ENCODE measurements around the gene KAT6B.
"Not testable (repeated sequence)": the region's sequence is repeated elsewhere in the genome, so short reads cannot be mapped to it uniquely, and the experiment has no call there.

KAT6B gene

GRCh38 chr10:74921070-74921469 is 94.7 kb downstream of the KAT6B start:
- not testable (repeated sequence) for DNase-seq (ENCODE audit: low read depth in 2 of 2)

- no peak for DNase-seq (ENCODE audit: low read depth in 2 of 2)
Observed at GRCh38 chr10:74921744-74922143, 95.3 kb downstream of the KAT6B start.

GRCh38 chr10:74922921-74923320 is 96.5 kb downstream of the KAT6B start:
- DNase-seq (ENCODE audit: low read depth in 2 of 2) = no peak

- DNase-seq (ENCODE audit: low read depth in 2 of 2) = no peak
Observed at GRCh38 chr10:74923556-74923955, 97.2 kb downstream of the KAT6B start.

GRCh38 chr10:74924251-74924963 is 98.0 kb downstream of the KAT6B start:
- no peak for DNase-seq (ENCODE audit: low read depth in 2 of 2)

GRCh38 chr10:74925291-74925690 is 98.9 kb downstream of the KAT6B start:
- DNase-seq (ENCODE audit: low read depth in 2 of 2) = no peak

- DNase-seq (ENCODE audit: low read depth in 2 of 2) = no peak
Observed at GRCh38 chr10:74925708-74926107, 99.3 kb downstream of the KAT6B start.

GRCh38 chr10:74926791-74927585 is 100.6 kb downstream of the KAT6B start:
- DNase-seq (ENCODE audit: low read depth in 2 of 2) = no peak

- no peak for DNase-seq (ENCODE audit: low read depth in 2 of 2)
Observed at GRCh38 chr10:74927701-74928100, 101.3 kb downstream of the KAT6B start.

- no peak for DNase-seq (ENCODE audit: low read depth in 2 of 2)
Observed at GRCh38 chr10:74928742-74929191, 102.4 kb downstream of the KAT6B start.

GRCh38 chr10:74929197-74929596 is 102.8 kb downstream of the KAT6B start:
- DNase-seq (ENCODE audit: low read depth in 2 of 2) = no peak

- DNase-seq (ENCODE audit: low read depth in 2 of 2) = no peak
Observed at GRCh38 chr10:74930965-74931364, 104.6 kb downstream of the KAT6B start.

GRCh38 chr10:74932648-74933047 is 106.2 kb downstream of the KAT6B start:
- DNase-seq (ENCODE audit: low read depth in 2 of 2) = no peak

GRCh38 chr10:74934100-74934812 is 107.9 kb downstream of the KAT6B start:
- DNase-seq (ENCODE audit: low read depth in 2 of 2) = no peak

GRCh38 chr10:74936577-74937265 is 110.3 kb downstream of the KAT6B start:
- DNase-seq (ENCODE audit: low read depth in 2 of 2) = no peak

GRCh38 chr10:74937266-74937856 is 111.0 kb downstream of the KAT6B start:
- DNase-seq (ENCODE audit: low read depth in 2 of 2) = no peak

- DNase-seq (ENCODE audit: low read depth in 2 of 2) = no peak
Observed at GRCh38 chr10:74944205-74944604, 117.8 kb downstream of the KAT6B start.

- no peak for DNase-seq (ENCODE audit: low read depth in 2 of 2)
Observed at GRCh38 chr10:74947781-74948401, 121.5 kb downstream of the KAT6B start.

GRCh38 chr10:74949034-74949832 is 122.8 kb downstream of the KAT6B start:
- no peak for DNase-seq (ENCODE audit: low read depth in 2 of 2)
